Body of pancreas (tissue), 4 donors: Measurements from ENCODE around the gene EYS.

Experiments
- CTCF ChIP-seq, 7 experiments: fragments of 450-650 bp in 4 of 7; fragments of 200-600 bp in 3 of 7; sonication (generic) in 3 of 7; IDR thresholded peaks; one replicate each; pipeline ENCODE4 v1.5.1; 2016 to 2019; ENCODE audit warnings: antibody characterized with exemption in 7 of 7
- POLR2A ChIP-seq, 3 donors: fragments of 450-650 bp; IDR thresholded peaks; one replicate each; pipeline ENCODE4 v1.6.1; 2016; ENCODE audit warnings: antibody characterized with exemption in 3 of 3, mild to moderate bottlenecking in 2 of 3

GRCh38 chr6:64727075-64727474, 980.0 kb downstream of the EYS start:
- TF ChIP-seq CTCF (IDR thresholded peaks at IDR 0.05) = no peak
- TF ChIP-seq POLR2A (IDR thresholded peaks at IDR 0.05) = no peak
